GM13976 (cell line): ENCODE data around the gene HMGN4.
"Not testable (repeated sequence)": the region's sequence is repeated elsewhere in the genome, so short reads cannot be mapped to it uniquely, and the experiment has no call there.

Experiments used
- DNase-seq: peaks from one replicate; pipeline ENCODE4 v3.0.0; 2012; ENCODE audit warnings: low spot score
- in situ Hi-C: fragments of 300-500 bp; cut with MboI; formaldehyde crosslinking; loops from one replicate; pipeline ENCODE4 v1.12.0; 2022; ENCODE audit warnings: low sequenced_read_pairs, mixed read lengths, inconsistent platforms; ENCODE audit not compliant: unreplicated experiment
- TF ChIP-seq, protein P1 (sequence below): IDR thresholded peaks from 2 replicates; pipeline ENCODE4 v1.5.1; 2012; ENCODE audit warnings: borderline replicate concordance, mild to moderate bottlenecking; ENCODE audit not compliant: insufficient read depth; ENCODE audit errors: extremely low read depth, missing control alignments, control extremely low read depth

Gene HMGN4

DNA sequence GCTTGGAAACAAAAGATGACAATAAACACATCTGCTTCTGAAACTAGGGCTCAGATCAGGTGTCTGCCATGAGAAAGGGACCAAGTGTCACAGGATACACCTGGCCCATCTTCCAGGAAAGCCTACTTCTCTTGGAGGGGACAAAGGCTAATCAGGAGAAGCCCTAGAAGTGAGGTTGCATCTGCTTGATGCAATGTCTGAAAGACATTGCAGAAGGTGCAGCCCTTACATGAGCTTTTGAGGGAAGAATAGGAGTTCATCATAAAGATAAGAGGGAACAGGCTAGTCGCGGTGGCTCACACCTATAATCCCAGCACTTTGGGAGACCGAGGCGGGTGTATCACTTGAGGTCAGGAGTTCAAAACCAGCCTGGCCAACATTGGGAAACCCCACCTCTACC, 40.6 kb upstream of the HMGN4 start:
- in situ Hi-C loops = no loop called here
- DNase-seq = no peak
- TF ChIP-seq, protein P1, sequence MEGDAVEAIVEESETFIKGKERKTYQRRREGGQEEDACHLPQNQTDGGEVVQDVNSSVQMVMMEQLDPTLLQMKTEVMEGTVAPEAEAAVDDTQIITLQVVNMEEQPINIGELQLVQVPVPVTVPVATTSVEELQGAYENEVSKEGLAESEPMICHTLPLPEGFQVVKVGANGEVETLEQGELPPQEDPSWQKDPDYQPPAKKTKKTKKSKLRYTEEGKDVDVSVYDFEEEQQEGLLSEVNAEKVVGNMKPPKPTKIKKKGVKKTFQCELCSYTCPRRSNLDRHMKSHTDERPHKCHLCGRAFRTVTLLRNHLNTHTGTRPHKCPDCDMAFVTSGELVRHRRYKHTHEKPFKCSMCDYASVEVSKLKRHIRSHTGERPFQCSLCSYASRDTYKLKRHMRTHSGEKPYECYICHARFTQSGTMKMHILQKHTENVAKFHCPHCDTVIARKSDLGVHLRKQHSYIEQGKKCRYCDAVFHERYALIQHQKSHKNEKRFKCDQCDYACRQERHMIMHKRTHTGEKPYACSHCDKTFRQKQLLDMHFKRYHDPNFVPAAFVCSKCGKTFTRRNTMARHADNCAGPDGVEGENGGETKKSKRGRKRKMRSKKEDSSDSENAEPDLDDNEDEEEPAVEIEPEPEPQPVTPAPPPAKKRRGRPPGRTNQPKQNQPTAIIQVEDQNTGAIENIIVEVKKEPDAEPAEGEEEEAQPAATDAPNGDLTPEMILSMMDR = no peak

DNA sequence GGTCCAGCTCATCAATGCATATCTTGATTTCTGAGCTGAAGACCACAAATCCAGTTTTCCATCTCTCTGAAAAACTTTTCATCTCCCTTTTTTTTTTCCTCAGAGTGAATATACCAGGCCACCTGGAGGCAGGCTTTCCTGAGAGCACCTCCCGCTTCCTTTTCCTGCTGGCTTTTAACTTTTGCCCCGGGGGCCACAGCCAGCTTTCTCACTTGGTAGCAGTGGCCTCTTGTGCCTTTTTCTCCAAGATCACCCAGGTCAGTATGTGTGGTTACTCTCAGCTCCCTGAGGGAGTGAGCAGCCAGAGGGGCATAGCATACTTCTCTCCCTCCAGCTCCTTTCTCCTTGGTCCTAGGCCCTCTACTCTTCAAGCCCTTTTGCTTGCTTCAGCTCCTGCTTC, 38.1 kb upstream of the HMGN4 start, which contains the start of gene BTN1A1:
TSS of gene BTN1A1 (plus strand) at position 202 of the 400 bp plus-strand sequence. CDS start 984 bp downstream, outside the sequence.
- DNase-seq = no peak
- in situ Hi-C loops = no loop called here
- TF ChIP-seq, protein P1 = no peak

DNA sequence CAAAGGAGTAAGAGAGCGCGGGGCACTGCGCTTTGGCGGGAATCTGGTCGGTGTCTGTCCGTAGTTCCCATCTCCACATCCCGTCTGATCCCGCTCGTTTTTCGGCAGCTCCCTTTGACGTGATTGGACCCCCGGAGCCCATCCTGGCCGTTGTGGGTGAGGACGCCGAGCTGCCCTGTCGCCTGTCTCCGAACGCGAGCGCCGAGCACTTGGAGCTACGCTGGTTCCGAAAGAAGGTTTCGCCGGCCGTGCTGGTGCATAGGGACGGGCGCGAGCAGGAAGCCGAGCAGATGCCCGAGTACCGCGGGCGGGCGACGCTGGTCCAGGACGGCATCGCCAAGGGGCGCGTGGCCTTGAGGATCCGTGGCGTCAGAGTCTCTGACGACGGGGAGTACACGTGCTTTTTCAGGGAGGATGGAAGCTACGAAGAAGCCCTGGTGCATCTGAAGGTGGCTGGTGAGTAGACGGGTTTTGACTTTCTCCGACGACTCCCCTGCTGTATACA, 36.6 kb upstream of the HMGN4 start:
- TF ChIP-seq, protein P1 = no peak
- peak; percentile 37 for DNase-seq
- in situ Hi-C loops = no loop called here

DNA sequence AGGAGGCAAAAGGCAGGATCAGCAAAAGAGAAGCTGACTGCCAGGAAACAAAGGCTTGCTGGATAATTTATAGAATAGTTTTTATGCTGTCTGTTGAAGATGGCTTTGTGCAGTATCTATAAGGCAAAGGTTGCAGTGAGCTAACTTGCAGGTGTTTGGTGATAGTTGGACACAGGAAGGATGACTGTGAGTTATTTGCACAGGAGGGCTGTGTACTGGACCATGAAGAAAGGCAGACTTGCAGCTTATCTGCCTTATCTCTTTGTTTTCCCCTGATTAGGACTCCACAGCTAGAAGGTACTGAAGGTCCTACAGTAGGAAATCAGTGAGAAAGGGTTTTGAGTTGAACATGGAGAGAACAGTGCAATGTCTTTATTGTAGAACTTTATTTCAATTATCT, 36.0 kb upstream of the HMGN4 start:
- in situ Hi-C loops = no loop called here
- no peak for DNase-seq
- TF ChIP-seq, protein P1 = no peak

DNA sequence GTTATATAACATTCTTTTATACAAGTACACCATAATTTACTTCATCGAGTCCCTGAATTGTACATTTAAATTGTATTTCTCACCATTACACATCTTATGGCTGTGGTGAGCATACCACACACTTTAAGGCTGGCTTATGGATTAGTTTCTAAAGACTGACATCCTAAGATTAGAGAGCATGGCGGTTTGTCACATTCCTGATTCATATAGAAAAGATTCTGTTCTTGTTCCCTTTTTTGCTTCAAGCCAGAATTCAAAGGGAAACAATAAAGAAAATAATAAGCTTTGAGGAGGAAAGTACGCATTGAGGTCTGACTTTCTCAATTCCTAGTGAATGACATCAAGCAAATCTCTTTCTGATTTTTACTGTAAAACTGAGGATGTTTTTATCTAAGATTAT, 35.5 kb upstream of the HMGN4 start:
- DNase-seq = no peak
- in situ Hi-C loops = no loop called here
- TF ChIP-seq, protein P1 = no peak

DNA sequence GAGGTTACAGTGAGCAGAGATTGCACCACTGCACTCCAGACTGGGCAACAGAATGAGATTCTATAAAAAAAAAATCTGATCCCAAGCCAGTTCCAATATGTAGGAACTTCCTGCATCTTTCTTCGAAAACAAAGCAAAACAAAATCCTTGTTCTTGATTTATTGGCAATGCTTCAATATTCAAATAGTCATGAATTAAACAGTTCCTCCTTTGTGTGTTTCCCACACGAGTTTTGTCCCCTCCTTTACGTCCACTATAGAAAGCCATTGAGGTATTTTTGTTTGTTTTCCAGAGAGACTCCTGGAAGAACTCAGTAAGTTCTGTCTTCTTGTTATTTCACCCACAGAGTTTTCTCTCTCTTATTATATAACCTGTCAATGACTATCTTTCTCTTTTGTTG, 30.5 kb upstream of the HMGN4 start:
- in situ Hi-C loops = no loop called here
- TF ChIP-seq, protein P1 = no peak
- DNase-seq = no peak

DNA sequence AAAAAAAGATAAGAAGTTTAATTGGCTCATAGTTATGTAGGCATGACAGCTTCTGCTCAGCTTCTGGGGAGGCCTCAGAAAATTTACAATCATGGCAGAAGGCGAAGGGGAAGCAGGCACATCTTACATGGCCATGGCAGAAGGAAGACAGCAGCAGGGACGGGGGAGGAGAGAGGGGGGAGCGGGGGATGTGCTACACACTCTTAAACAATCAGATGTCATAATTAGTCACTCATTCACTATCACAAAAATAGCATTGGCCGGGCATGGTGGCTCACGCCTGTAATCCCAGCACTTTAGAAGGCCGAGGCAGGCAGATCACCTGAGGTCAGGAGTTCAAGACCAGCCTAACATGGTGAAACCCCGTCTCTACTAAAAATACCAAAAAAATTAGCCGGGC, 27.1 kb upstream of the HMGN4 start:
- in situ Hi-C loops, DNase-seq: not testable (repeated sequence)
